Body of pancreas (tissue), 4 donors: ENCODE results near the gene NOL9.

ENCODE experiments used
- POLR2A ChIP-seq, 3 donors: fragments of 450-650 bp; IDR thresholded peaks; one replicate each; pipeline ENCODE4 v1.6.1; 2016; ENCODE audit warnings: antibody characterized with exemption in 3 of 3, mild to moderate bottlenecking in 2 of 3
- TF ChIP-seq, protein P1 (sequence below), 7 experiments: fragments of 450-650 bp in 4 of 7; fragments of 200-600 bp in 3 of 7; sonication (generic) in 3 of 7; IDR thresholded peaks; one replicate each; pipeline ENCODE4 v1.5.1; 2016 to 2019; ENCODE audit warnings: antibody characterized with exemption in 7 of 7

DNA sequence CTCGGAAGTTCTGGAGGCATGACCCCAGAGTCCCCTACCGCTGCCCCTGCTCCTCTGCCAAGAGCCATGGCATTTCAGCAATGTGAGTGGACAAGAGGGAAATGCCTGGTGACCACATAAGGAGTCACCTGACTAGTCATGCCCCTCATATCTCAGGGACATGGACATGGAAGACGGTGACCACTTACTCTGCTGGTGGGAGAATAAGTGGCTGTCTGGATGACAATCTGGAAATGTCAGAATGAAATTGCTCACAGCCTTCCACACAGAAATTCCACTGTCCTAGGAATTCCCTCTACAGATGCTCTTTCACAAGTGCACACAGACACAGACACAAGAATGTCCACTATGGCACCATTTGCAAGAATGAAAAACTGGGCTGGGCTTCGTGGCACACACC is 38.5 kb downstream of the NOL9 start:
- TF ChIP-seq, protein P1, sequence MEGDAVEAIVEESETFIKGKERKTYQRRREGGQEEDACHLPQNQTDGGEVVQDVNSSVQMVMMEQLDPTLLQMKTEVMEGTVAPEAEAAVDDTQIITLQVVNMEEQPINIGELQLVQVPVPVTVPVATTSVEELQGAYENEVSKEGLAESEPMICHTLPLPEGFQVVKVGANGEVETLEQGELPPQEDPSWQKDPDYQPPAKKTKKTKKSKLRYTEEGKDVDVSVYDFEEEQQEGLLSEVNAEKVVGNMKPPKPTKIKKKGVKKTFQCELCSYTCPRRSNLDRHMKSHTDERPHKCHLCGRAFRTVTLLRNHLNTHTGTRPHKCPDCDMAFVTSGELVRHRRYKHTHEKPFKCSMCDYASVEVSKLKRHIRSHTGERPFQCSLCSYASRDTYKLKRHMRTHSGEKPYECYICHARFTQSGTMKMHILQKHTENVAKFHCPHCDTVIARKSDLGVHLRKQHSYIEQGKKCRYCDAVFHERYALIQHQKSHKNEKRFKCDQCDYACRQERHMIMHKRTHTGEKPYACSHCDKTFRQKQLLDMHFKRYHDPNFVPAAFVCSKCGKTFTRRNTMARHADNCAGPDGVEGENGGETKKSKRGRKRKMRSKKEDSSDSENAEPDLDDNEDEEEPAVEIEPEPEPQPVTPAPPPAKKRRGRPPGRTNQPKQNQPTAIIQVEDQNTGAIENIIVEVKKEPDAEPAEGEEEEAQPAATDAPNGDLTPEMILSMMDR (IDR thresholded peaks at IDR 0.05) = no peak
- no peak for TF ChIP-seq POLR2A (IDR thresholded peaks at IDR 0.05)
